Naive thymus-derived CD4-positive, alpha-beta T cell (primary cell): ENCODE measurements around the gene LDB1. TPM values are rescaled to one million over a fixed set of nuclear protein-coding genes. Genes with fewer than 3 reads are reported as not detected.

Experiments
- ATAC-seq: fragments of 150-1000 bp; cut with Tn5 transposase; 2 replicates; pipeline ENCODE4 v1.10.0; 2021; ENCODE audit warnings: mild to moderate bottlenecking, moderate library complexity
- CTCF ChIA-PET: fragments of 350-600 bp; sonication (Branson Sonifier 250); formaldehyde crosslinking; loops from one replicate; lab custom pipeline; 2021; ENCODE audit warnings: antibody characterized with exemption; lab: Charles Lee
- POLR2A ChIA-PET: fragments of 350-600 bp; sonication (Branson Sonifier 250); formaldehyde crosslinking; loops from one replicate; lab custom pipeline; 2021; ENCODE audit warnings: antibody characterized with exemption, inconsistent platforms; lab: Charles Lee
- DNase-seq, 9 donors: peaks; one replicate each; pipeline versions ENCODE4 v3.0.0 to v3.0.0-alpha.2; 2020 to 2022; ENCODE audit warnings: mixed read lengths in 1 of 9
- H3K27ac ChIP-seq: one replicate; pipeline ENCODE4 v1.7.0; 2013; ENCODE audit warnings: mild to moderate bottlenecking, low read depth, low read length, moderate library complexity
- H3K27me3 ChIP-seq, 2 donors: one replicate each; pipeline ENCODE4 v1.7.0; 2013; ENCODE audit warnings: low read length in 2 of 2, mild to moderate bottlenecking in 2 of 2, moderate library complexity in 2 of 2; ENCODE audit not compliant: control insufficient read depth in 2 of 2, insufficient read depth in 2 of 2
- H3K36me3 ChIP-seq, 3 experiments: 1 replicate in 2 of 3; 2 replicates in 1 of 3; pipeline ENCODE4 v1.7.0; 2013; ENCODE audit warnings: low read length in 3 of 3, mild to moderate bottlenecking in 3 of 3, moderate library complexity in 1 of 3; ENCODE audit not compliant: insufficient read depth in 3 of 3, control insufficient read depth in 2 of 3
- H3K4me1 ChIP-seq, 2 donors: one replicate each; pipeline ENCODE4 v1.7.0; 2013; ENCODE audit warnings: low read length in 2 of 2, mild to moderate bottlenecking in 2 of 2, moderate library complexity in 1 of 2; ENCODE audit not compliant: control insufficient read depth in 2 of 2, insufficient read depth in 2 of 2
- H3K4me3 ChIP-seq: 2 replicates; pipeline ENCODE4 v1.7.0; 2013; ENCODE audit warnings: mild to moderate bottlenecking, low read length
- H3K9me3 ChIP-seq, 3 experiments: 1 replicate in 2 of 3; 2 replicates in 1 of 3; pipeline ENCODE4 v1.7.0; 2013; ENCODE audit warnings: low read length in 3 of 3; ENCODE audit not compliant: control insufficient read depth in 2 of 3
- H3K27ac Mint-ChIP-seq, 9 donors: one replicate each; pipeline ENCODE4 v1.8.0; 2020 to 2022; ENCODE audit warnings: mixed read lengths in 9 of 9, mild to moderate bottlenecking in 8 of 9, moderate library complexity in 5 of 9, inconsistent platforms in 2 of 9
- H3K27me3 Mint-ChIP-seq, 5 donors: one replicate each; pipeline ENCODE4 v1.8.0; 2021 to 2022; ENCODE audit warnings: mixed read lengths in 5 of 5, mild to moderate bottlenecking in 1 of 5
- H3K36me3 Mint-ChIP-seq, 5 donors: one replicate each; pipeline ENCODE4 v1.8.0; 2020 to 2022; ENCODE audit warnings: mixed read lengths in 5 of 5, mild to moderate bottlenecking in 3 of 5, inconsistent platforms in 1 of 5
- H3K4me1 Mint-ChIP-seq, 7 donors: one replicate each; pipeline ENCODE4 v1.8.0; 2020 to 2022; ENCODE audit warnings: mixed read lengths in 7 of 7, mild to moderate bottlenecking in 3 of 7, inconsistent platforms in 1 of 7
- H3K4me3 Mint-ChIP-seq, 10 donors: one replicate each; pipeline ENCODE4 v1.8.0; 2020 to 2022; ENCODE audit warnings: mild to moderate bottlenecking in 10 of 10, mixed read lengths in 10 of 10, moderate library complexity in 6 of 10, inconsistent platforms in 2 of 10
- H3K9me3 Mint-ChIP-seq, 11 donors: one replicate each; pipeline ENCODE4 v1.8.0; 2020 to 2022; ENCODE audit warnings: mixed read lengths in 11 of 11, mild to moderate bottlenecking in 4 of 11, inconsistent platforms in 1 of 11, moderate library complexity in 1 of 11
- intact Hi-C, 2 donors: fragments of 100-400 bp; cut with micrococcal nuclease; formaldehyde crosslinking; loops; one replicate each; pipeline ENCODE4 v1.15.1; 2023
- polyA plus RNA-seq, 2 donors: library from polyadenylated mRNA; unstranded; fragments of 300-500 nt; fragmentation: Illumina TruSeq; gene quantifications; one replicate each; pipeline ENCODE4 v1.2.3, GENCODE V29; 2021
- total RNA-seq, 6 experiments: library from RNA in 5 of 6; stranded (reverse) in 5 of 6; gene quantifications; 1 replicate in 5 of 6; 2 replicates in 1 of 6; pipeline ENCODE4 v1.2.3 and lab custom pipeline; 2021 to 2026

Gene LDB1
- total and polyA plus RNA-seq, 7 experiments from 2014 or later, result 26.2 to 152 (median 103) TPM

GRCh38 chr10:102113261-102113955 lies 6.8 kb downstream of the LDB1 start:
- Histone ChIP-seq H3K4me3 (peak overlapping the region; percentile 74), H3K4me1 (peaks cover 43 to 52% of the 10 kb centered on the region in 2 donors), H3K27me3 (no peaks in the 10 kb centered on the region), H3K27ac (peak overlapping the region; percentile 81), H3K9me3 (no peaks in the 10 kb centered on the region), H3K36me3 (peaks cover 25 to 31% (median 25%) of the 10 kb centered on the region in 3 experiments)
- H3K9me3 Mint-ChIP-seq, result no peaks in the 10 kb centered on the region
- ATAC-seq (no peak), DNase-seq (no peak)
- peak overlapping the region; percentile 86 to 97 (median 90) for H3K4me3 Mint-ChIP-seq
- H3K4me1 Mint-ChIP-seq, result peaks cover 48 to 68% (median 61%) of the 10 kb centered on the region in 7 donors
- peak overlapping the region; percentile 39 to 91 (median 82) for H3K27ac Mint-ChIP-seq
- ChIA-PET CTCF (interaction anchor here (1.0 kb wide), 1 partner anchor 19 kb away, joined by 4 read pairs; the partner anchor contains the start of gene PPRC1), POLR2A (interaction anchor here (1.0 to 2.9 kb wide), 10 partner anchors 8 to 274 kb away, joined by 3 to 19 read pairs (median 4); partner anchors contain the start of genes ARMH3 and NOLC1)
- peaks cover 0 to 35% (median 13%) of the 10 kb centered on the region in 5 donors for H3K36me3 Mint-ChIP-seq
- intact Hi-C loops, result no loop called here
- no peaks in the 10 kb centered on the region for H3K27me3 Mint-ChIP-seq

- Histone ChIP-seq H3K27ac (peak overlapping the region; percentile 81), H3K4me3 (peak overlapping the region; percentile 74), H3K4me1 (peaks cover 33 to 42% of the 10 kb centered on the region in 2 donors), H3K27me3 (no peaks in the 10 kb centered on the region), H3K36me3 (peaks cover 25 to 41% (median 26%) of the 10 kb centered on the region in 3 experiments), H3K9me3 (no peaks in the 10 kb centered on the region)
- H3K4me1 Mint-ChIP-seq, result peaks cover 37 to 57% (median 53%) of the 10 kb centered on the region in 7 donors
- DNase-seq, result no peak
- peaks cover 0 to 36% (median 13%) of the 10 kb centered on the region in 5 donors for H3K36me3 Mint-ChIP-seq
- H3K9me3 Mint-ChIP-seq, result no peaks in the 10 kb centered on the region
- ChIA-PET POLR2A (interaction anchor here (0.6 to 2.9 kb wide), 5 partner anchors 9 to 533 kb away, joined by 3 to 19 read pairs (median 10); partner anchors contain the start of gene NOLC1), CTCF (interaction anchor here (1.0 to 1.3 kb wide), 3 partner anchors 10 to 39 kb away, joined by 3 to 7 read pairs (median 3); no protein-coding TSS in a partner anchor)
- no peaks in the 10 kb centered on the region for H3K27me3 Mint-ChIP-seq
- peak overlapping the region in 8 of 10 donors; percentile 5 to 97 (median 88) for H3K4me3 Mint-ChIP-seq
- intact Hi-C loops, result no loop called here
- H3K27ac Mint-ChIP-seq, result peak overlapping the region in 5 of 9 donors; percentile 17 to 86 (median 77)
- ATAC-seq, result no peak
Measured at GRCh38 chr10:102112210-102112817, 7.9 kb downstream of the LDB1 start.

- ATAC-seq, result no peak
- peaks cover 0 to 36% (median 13%) of the 10 kb centered on the region in 5 donors for H3K36me3 Mint-ChIP-seq
- peaks cover 23 to 31% of the 10 kb centered on the region in 2 donors for H3K4me1 ChIP-seq
- no peak for DNase-seq
- peak overlapping the region in 4 of 9 donors; percentile 17 to 57 (median 30) for H3K27ac Mint-ChIP-seq
- H3K27me3 ChIP-seq, result no peaks in the 10 kb centered on the region
- no peaks in the 10 kb centered on the region for H3K9me3 ChIP-seq
- H3K4me3 Mint-ChIP-seq, result peak overlapping the region in 1 of 10 donors; percentile 33
- ChIA-PET CTCF (interaction anchor here (1.2 to 1.3 kb wide), 2 partner anchors 12 to 38 kb away, joined by 3 to 7 read pairs; no protein-coding TSS in a partner anchor), POLR2A (interaction anchor here (2.9 kb wide), 1 partner anchor 8 kb away, joined by 19 read pairs; no protein-coding TSS in a partner anchor)
- H3K27me3 Mint-ChIP-seq, result no peaks in the 10 kb centered on the region
- H3K36me3 ChIP-seq, result peaks cover 25 to 50% (median 26%) of the 10 kb centered on the region in 3 experiments
- peaks cover 26 to 48% (median 43%) of the 10 kb centered on the region in 7 donors for H3K4me1 Mint-ChIP-seq
- H3K4me3 ChIP-seq, result no peak overlapping the region
- H3K27ac ChIP-seq, result no peak overlapping the region
- H3K9me3 Mint-ChIP-seq, result no peaks in the 10 kb centered on the region
- intact Hi-C loops, result no loop called here
Measured at GRCh38 chr10:102111276-102111675, 8.9 kb downstream of the LDB1 start.

GRCh38 chr10:102109166-102110116 lies 10.7 kb downstream of the LDB1 start:
- H3K27me3 ChIP-seq, result no peaks in the 10 kb centered on the region
- Mint-ChIP-seq H3K27ac (peak overlapping the region in 5 of 9 donors; percentile 6 to 56 (median 38)), H3K27me3 (no peaks in the 10 kb centered on the region), H3K4me3 (no peak overlapping the region), H3K36me3 (peaks cover 0 to 39% (median 13%) of the 10 kb centered on the region in 5 donors), H3K4me1 (peaks cover 26 to 46% (median 43%) of the 10 kb centered on the region in 7 donors), H3K9me3 (no peaks in the 10 kb centered on the region)
- H3K4me1 ChIP-seq, result peaks cover 18% of the 10 kb centered on the region in 2 donors
- H3K36me3 ChIP-seq, result peaks cover 25 to 50% (median 26%) of the 10 kb centered on the region in 3 experiments
- intact Hi-C loops, result no loop called here
- DNase-seq (no peak), ATAC-seq (no peak)
- H3K4me3 ChIP-seq, result no peak overlapping the region
- no peaks in the 10 kb centered on the region for H3K9me3 ChIP-seq
- ChIA-PET POLR2A (interaction anchor here (0.6 to 1.1 kb wide), 6 partner anchors 9 to 426 kb away, joined by 3 read pairs; partner anchors contain the start of gene FBXL15), CTCF (interaction anchor here (0.7 to 1.0 kb wide), 2 partner anchors 21 to 211 kb away, joined by 4 read pairs; no protein-coding TSS in a partner anchor)
- no peak overlapping the region for H3K27ac ChIP-seq

DNA sequence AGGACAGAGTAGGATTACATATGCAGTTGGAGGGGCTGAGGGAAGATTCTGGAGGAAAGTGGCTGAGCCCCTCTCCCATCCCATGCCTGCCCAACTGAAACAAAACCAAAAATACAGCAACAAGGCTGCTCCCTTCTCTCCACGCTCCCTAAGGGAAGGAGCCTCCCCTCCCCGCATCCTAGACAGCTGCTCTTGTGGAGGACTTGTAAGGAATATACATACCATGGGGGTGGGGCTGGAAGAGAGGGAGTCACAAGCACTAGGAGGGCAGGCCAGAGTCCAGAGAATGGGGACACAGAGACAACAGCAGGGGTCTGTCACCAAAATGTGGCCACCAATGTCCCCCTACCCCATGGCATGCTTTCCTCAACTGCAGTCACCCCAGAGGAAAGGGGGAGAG lies 13.2 kb downstream of the LDB1 start:
- peaks cover 13 to 31% (median 29%) of the 10 kb centered on the region in 7 donors for H3K4me1 Mint-ChIP-seq
- DNase-seq (no peak), ATAC-seq (no peak)
- POLR2A ChIA-PET, result no interaction called here
- H3K4me3 Mint-ChIP-seq, result no peak overlapping the region
- H3K4me3 ChIP-seq, result no peak overlapping the region
- H3K9me3 Mint-ChIP-seq, result no peaks in the 10 kb centered on the region
- no peaks in the 10 kb centered on the region for H3K9me3 ChIP-seq
- intact Hi-C loops, result no loop called here
- no peaks in the 10 kb centered on the region for H3K27me3 ChIP-seq
- CTCF ChIA-PET, result no interaction called here
- H3K27ac ChIP-seq, result no peak overlapping the region
- no peaks in the 10 kb centered on the region for H3K27me3 Mint-ChIP-seq
- peak overlapping the region in 2 of 9 donors; percentile 45 to 65 for H3K27ac Mint-ChIP-seq
- H3K36me3 Mint-ChIP-seq, result peaks cover 0 to 40% (median 13%) of the 10 kb centered on the region in 5 donors
- peaks cover 25 to 50% (median 26%) of the 10 kb centered on the region in 3 experiments for H3K36me3 ChIP-seq
- H3K4me1 ChIP-seq, result no peaks in the 10 kb centered on the region
